ENCODE measurements around the gene NDUFC2. TPM values are rescaled to one million over a fixed set of nuclear protein-coding genes. Genes with fewer than 3 reads are reported as not detected.
A peak's percentile ranks its signal among the peaks of the same experiment; 100 is the strongest.

NDUFC2 gene
- total and polyA plus RNA-seq, 2 of the 13 experiments (the other 11 are each of a cell fraction or from before 2014, with no cell fraction given), result 256 to 363 TPM

GRCh38 chr11:78037825-78038620, 41.6 kb downstream of the NDUFC2 start (continued):
- TF ChIP-seq TFE3 (CRISPR knock-in tag; IDR thresholded peaks at IDR 0.05), result peak; percentile 41; the same call in 1 of the 2 replicates
- TF ChIP-seq, protein P1, sequence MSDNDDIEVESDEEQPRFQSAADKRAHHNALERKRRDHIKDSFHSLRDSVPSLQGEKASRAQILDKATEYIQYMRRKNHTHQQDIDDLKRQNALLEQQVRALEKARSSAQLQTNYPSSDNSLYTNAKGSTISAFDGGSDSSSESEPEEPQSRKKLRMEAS (IDR thresholded peaks at IDR 0.05), result peak; percentile 50
- TF ChIP-seq, protein P2, sequence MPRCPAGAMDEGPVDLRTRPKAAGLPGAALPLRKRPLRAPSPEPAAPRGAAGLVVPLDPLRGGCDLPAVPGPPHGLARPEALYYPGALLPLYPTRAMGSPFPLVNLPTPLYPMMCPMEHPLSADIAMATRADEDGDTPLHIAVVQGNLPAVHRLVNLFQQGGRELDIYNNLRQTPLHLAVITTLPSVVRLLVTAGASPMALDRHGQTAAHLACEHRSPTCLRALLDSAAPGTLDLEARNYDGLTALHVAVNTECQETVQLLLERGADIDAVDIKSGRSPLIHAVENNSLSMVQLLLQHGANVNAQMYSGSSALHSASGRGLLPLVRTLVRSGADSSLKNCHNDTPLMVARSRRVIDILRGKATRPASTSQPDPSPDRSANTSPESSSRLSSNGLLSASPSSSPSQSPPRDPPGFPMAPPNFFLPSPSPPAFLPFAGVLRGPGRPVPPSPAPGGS (CRISPR knock-in tag; IDR thresholded peaks at IDR 0.05), result no peak
- TF ChIP-seq ZNF609 (CRISPR knock-in tag; IDR thresholded peaks at IDR 0.05; ENCODE audit: borderline replicate concordance), result no peak
- no peak for TF ChIP-seq ZNF83 (CRISPR knock-in tag; IDR thresholded peaks at IDR 0.05; ENCODE audit: borderline replicate concordance)
- no peak for TF ChIP-seq ZNF124 (CRISPR knock-in tag; IDR thresholded peaks at IDR 0.05)
- TF ChIP-seq ARNT (IDR thresholded peaks at IDR 0.05), result no peak
- TF ChIP-seq PBX2 (CRISPR knock-in tag; IDR thresholded peaks at IDR 0.05), result peak; percentile 7; the same call in 1 of the 2 replicates
- TF ChIP-seq GFI1 (CRISPR knock-in tag; IDR thresholded peaks at IDR 0.05; ENCODE audit: borderline replicate concordance), result peak; percentile 32; the same call in 1 of the 2 replicates
- TF ChIP-seq ZNF567 (CRISPR knock-in tag; IDR thresholded peaks at IDR 0.05; ENCODE audit: borderline replicate concordance), result no peak
- no peak for TF ChIP-seq DPF2 (CRISPR knock-in tag; IDR thresholded peaks at IDR 0.05; ENCODE audit: borderline replicate concordance, low read depth)
- TF ChIP-seq, protein P3, sequence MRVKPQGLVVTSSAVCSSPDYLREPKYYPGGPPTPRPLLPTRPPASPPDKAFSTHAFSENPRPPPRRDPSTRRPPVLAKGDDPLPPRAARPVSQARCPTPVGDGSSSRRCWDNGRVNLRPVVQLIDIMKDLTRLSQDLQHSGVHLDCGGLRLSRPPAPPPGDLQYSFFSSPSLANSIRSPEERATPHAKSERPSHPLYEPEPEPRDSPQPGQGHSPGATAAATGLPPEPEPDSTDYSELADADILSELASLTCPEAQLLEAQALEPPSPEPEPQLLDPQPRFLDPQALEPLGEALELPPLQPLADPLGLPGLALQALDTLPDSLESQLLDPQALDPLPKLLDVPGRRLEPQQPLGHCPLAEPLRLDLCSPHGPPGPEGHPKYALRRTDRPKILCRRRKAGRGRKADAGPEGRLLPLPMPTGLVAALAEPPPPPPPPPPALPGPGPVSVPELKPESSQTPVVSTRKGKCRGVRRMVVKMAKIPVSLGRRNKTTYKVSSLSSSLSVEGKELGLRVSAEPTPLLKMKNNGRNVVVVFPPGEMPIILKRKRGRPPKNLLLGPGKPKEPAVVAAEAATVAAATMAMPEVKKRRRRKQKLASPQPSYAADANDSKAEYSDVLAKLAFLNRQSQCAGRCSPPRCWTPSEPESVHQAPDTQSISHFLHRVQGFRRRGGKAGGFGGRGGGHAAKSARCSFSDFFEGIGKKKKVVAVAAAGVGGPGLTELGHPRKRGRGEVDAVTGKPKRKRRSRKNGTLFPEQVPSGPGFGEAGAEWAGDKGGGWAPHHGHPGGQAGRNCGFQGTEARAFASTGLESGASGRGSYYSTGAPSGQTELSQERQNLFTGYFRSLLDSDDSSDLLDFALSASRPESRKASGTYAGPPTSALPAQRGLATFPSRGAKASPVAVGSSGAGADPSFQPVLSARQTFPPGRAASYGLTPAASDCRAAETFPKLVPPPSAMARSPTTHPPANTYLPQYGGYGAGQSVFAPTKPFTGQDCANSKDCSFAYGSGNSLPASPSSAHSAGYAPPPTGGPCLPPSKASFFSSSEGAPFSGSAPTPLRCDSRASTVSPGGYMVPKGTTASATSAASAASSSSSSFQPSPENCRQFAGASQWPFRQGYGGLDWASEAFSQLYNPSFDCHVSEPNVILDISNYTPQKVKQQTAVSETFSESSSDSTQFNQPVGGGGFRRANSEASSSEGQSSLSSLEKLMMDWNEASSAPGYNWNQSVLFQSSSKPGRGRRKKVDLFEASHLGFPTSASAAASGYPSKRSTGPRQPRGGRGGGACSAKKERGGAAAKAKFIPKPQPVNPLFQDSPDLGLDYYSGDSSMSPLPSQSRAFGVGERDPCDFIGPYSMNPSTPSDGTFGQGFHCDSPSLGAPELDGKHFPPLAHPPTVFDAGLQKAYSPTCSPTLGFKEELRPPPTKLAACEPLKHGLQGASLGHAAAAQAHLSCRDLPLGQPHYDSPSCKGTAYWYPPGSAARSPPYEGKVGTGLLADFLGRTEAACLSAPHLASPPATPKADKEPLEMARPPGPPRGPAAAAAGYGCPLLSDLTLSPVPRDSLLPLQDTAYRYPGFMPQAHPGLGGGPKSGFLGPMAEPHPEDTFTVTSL (CRISPR knock-in tag; IDR thresholded peaks at IDR 0.05; ENCODE audit: borderline replicate concordance), result no peak
- peak; percentile 30 for TF ChIP-seq ZFY (CRISPR knock-in tag; IDR thresholded peaks at IDR 0.05)
